H1 (cell line): ENCODE measurements around the gene LTBR. TPM values are rescaled to one million over a fixed set of nuclear protein-coding genes. Genes with fewer than 3 reads are reported as not detected.
"Not testable (repeated sequence)": the region's sequence is repeated elsewhere in the genome, so short reads cannot be mapped to it uniquely, and the experiment has no call there.

ENCODE experiments used
- CTCF ChIA-PET: fragments of 300-600 bp; sonication (Branson Sonifier 250); formaldehyde crosslinking; loops from one replicate; lab custom pipeline; 2021; ENCODE audit not compliant: partially characterized antibody; lab: Charles Lee
- POLR2A ChIA-PET: fragments of 300-600 bp; sonication (Branson Sonifier 250); formaldehyde crosslinking; loops from one replicate; lab custom pipeline; 2021; ENCODE audit warnings: inconsistent platforms; ENCODE audit not compliant: partially characterized antibody; lab: Charles Lee
- DNase-seq, 2 experiments: peaks; one replicate each; pipeline versions ENCODE4 v3.0.0 to v3.0.0-alpha.2; 2010 to 2022; ENCODE audit warnings: low spot score in 2 of 2, low read depth in 1 of 2, mixed read lengths in 1 of 2
- FAIRE-seq: peaks from 2 replicates; lab custom pipeline; 2011; peaks lifted over from hg19 to GRCh38; lab: Jason Lieb, UNC
- H2AFZ ChIP-seq: 2 replicates; pipeline ENCODE4 v1.8.1; 2012; ENCODE audit warnings: low read length, inconsistent platforms
- H2AK5ac ChIP-seq: 2 replicates; pipeline ENCODE4 v1.6.1; 2013; ENCODE audit warnings: low read depth, low read length
- H2BK120ac ChIP-seq: replicated peaks from 2 replicates; pipeline ENCODE3; 2013; ENCODE audit warnings: low read depth, low read length, inconsistent platforms
- H2BK12ac ChIP-seq: 2 replicates; pipeline ENCODE4 v1.6.1; 2013; ENCODE audit warnings: low read depth, low read length
- H2BK15ac ChIP-seq: 2 replicates; pipeline ENCODE4 v1.6.1; 2013; ENCODE audit warnings: low read length
- H2BK20ac ChIP-seq: 2 replicates; pipeline ENCODE4 v1.6.1; 2013; ENCODE audit warnings: low read length
- H2BK5ac ChIP-seq: 2 replicates; pipeline ENCODE4 v1.6.1; 2013; ENCODE audit warnings: low read depth, low read length
- H3K14ac ChIP-seq: 2 replicates; pipeline ENCODE4 v1.6.1; 2013; ENCODE audit warnings: inconsistent platforms; ENCODE audit not compliant: insufficient read length
- H3K18ac ChIP-seq: 2 replicates; pipeline ENCODE4 v1.6.1; 2013; ENCODE audit warnings: low read length; ENCODE audit errors: extremely low read depth
- H3K23ac ChIP-seq: 2 replicates; pipeline ENCODE4 v1.6.1; 2013; ENCODE audit warnings: inconsistent platforms; ENCODE audit not compliant: insufficient read length
- H3K23me2 ChIP-seq: 2 replicates; pipeline ENCODE4 v1.6.1; 2013; ENCODE audit warnings: low read depth, low read length
- H3K27ac ChIP-seq: 2 replicates; pipeline ENCODE4 v1.6.1; 2011; ENCODE audit warnings: low read depth, low read length, inconsistent platforms
- H3K27me3 ChIP-seq, 4 experiments: replicated peaks in 1 of 4; 1 replicate in 1 of 4; 2 replicates in 3 of 4; pipeline versions ENCODE4 v1.6.1 to v1.8.1; 2011 to 2013; ENCODE audit warnings: low read length in 3 of 4, mild to moderate bottlenecking in 3 of 4, inconsistent platforms in 2 of 4, mixed read lengths in 2 of 4, moderate library complexity in 1 of 4; ENCODE audit not compliant: control insufficient read depth in 3 of 4, insufficient read depth in 3 of 4; ENCODE audit errors: extremely low read depth in 1 of 4
- H3K36me3 ChIP-seq, 4 experiments: 2 replicates each; pipeline versions ENCODE4 v1.6.1 to v1.8.1; 2011 to 2013; ENCODE audit warnings: mild to moderate bottlenecking in 4 of 4, low read length in 3 of 4, moderate library complexity in 2 of 4, control low read depth in 1 of 4, inconsistent platforms in 1 of 4; ENCODE audit not compliant: insufficient read depth in 4 of 4, control insufficient read depth in 2 of 4
- H3K4ac ChIP-seq: replicated peaks from 2 replicates; pipeline ENCODE3; 2013; ENCODE audit warnings: low read length, low read depth, mixed read lengths, inconsistent platforms; ENCODE audit not compliant: insufficient read length
- H3K4me1 ChIP-seq, 4 experiments: replicated peaks in 1 of 4; 1 replicate in 1 of 4; 2 replicates in 3 of 4; pipeline versions ENCODE4 v1.6.1 to v1.8.1; 2011 to 2013; ENCODE audit warnings: low read length in 3 of 4, inconsistent platforms in 2 of 4, mixed read lengths in 1 of 4; ENCODE audit not compliant: insufficient read depth in 4 of 4, control insufficient read depth in 3 of 4
- H3K4me2 ChIP-seq, 2 experiments: 2 replicates each; pipeline versions ENCODE4 v1.6.1 to v1.8.1; 2011 to 2013; ENCODE audit warnings: low read depth in 2 of 2, low read length in 2 of 2, control low read depth in 1 of 2, inconsistent platforms in 1 of 2, mild to moderate bottlenecking in 1 of 2; ENCODE audit not compliant: insufficient read depth in 1 of 2
- H3K4me3 ChIP-seq, 4 experiments: fragments of 200-600, 300-600 bp in 1 of 4; sonication (generic), shearing (Covaris generic), sonication (Bioruptor Twin) in 1 of 4; 2 replicates each; pipeline versions ENCODE4 v1.5.1 to v1.8.1; 2011 to 2016; ENCODE audit warnings: low read length in 4 of 4, low read depth in 3 of 4, control low read depth in 2 of 4, inconsistent platforms in 2 of 4, mild to moderate bottlenecking in 2 of 4, mixed read lengths in 1 of 4, moderate library complexity in 1 of 4; ENCODE audit not compliant: insufficient read depth in 2 of 4; ENCODE audit errors: extremely low read depth in 1 of 4
- H3K56ac ChIP-seq: replicated peaks from 2 replicates; pipeline ENCODE3; 2013; ENCODE audit warnings: low read depth, mild to moderate bottlenecking, mixed read lengths, low read length, inconsistent platforms; ENCODE audit not compliant: insufficient read length
- H3K79me1 ChIP-seq: 2 replicates; pipeline ENCODE4 v1.6.1; 2013; ENCODE audit warnings: low read depth, low read length, control low read depth
- H3K79me2 ChIP-seq, 2 experiments: 2 replicates each; pipeline versions ENCODE4 v1.6.1 to v1.8.1; 2012 to 2013; ENCODE audit warnings: low read length in 2 of 2, mild to moderate bottlenecking in 2 of 2, inconsistent platforms in 1 of 2; ENCODE audit not compliant: insufficient read depth in 2 of 2, control insufficient read depth in 1 of 2
- H3K9ac ChIP-seq, 4 experiments: replicated peaks in 1 of 4; 1 replicate in 1 of 4; 2 replicates in 3 of 4; pipeline versions ENCODE4 v1.6.1 to v1.8.1; 2011 to 2013; ENCODE audit warnings: low read depth in 3 of 4, low read length in 3 of 4, control low read depth in 2 of 4, mild to moderate bottlenecking in 2 of 4, moderate library complexity in 2 of 4, inconsistent platforms in 1 of 4; ENCODE audit errors: extremely low read depth in 1 of 4
- H3K9me3 ChIP-seq, 2 experiments: 2 replicates each; pipeline versions ENCODE4 v1.6.1 to v1.8.1; 2012 to 2013; ENCODE audit warnings: mild to moderate bottlenecking in 2 of 2, moderate library complexity in 2 of 2, control low read depth in 1 of 2, inconsistent platforms in 1 of 2, low read depth in 1 of 2, low read length in 1 of 2, mixed read lengths in 1 of 2; ENCODE audit not compliant: insufficient read depth in 2 of 2
- H4K20me1 ChIP-seq, 2 experiments: replicated peaks in 1 of 2; 2 replicates each; pipeline versions ENCODE3 to v1.8.1; 2011 to 2013; ENCODE audit warnings: inconsistent platforms in 2 of 2, low read length in 2 of 2, mild to moderate bottlenecking in 1 of 2; ENCODE audit not compliant: insufficient read depth in 2 of 2, control insufficient read depth in 1 of 2
- H4K5ac ChIP-seq: 2 replicates; pipeline ENCODE4 v1.6.1; 2013; ENCODE audit warnings: low read length, low read depth, mixed read lengths, inconsistent platforms; ENCODE audit not compliant: insufficient read length
- H4K8ac ChIP-seq: 2 replicates; pipeline ENCODE4 v1.8.0; 2013; ENCODE audit warnings: mild to moderate bottlenecking, moderate library complexity, low read length, inconsistent platforms; ENCODE audit not compliant: insufficient read depth; ENCODE audit errors: extremely low read depth
- H4K91ac ChIP-seq: replicated peaks from 2 replicates; pipeline ENCODE3; 2013; ENCODE audit warnings: low read length, mixed read lengths, inconsistent platforms; ENCODE audit not compliant: insufficient read length
- YY1 ChIP-seq: IDR thresholded peaks from 2 replicates; pipeline ENCODE4 v1.6.1; 2011; ENCODE audit warnings: low read depth, mild to moderate bottlenecking, low read length
- WGBS, 2 experiments: shearing (Covaris generic) in 1 of 2; methylation state at CpG; one replicate each; pipeline versions ENCODE4 v1.1.6 to v1.1.7; 2013 to 2015; ENCODE audit warnings: low lambda C conversion rate in 2 of 2, mixed read lengths in 2 of 2, inconsistent platforms in 1 of 2, low coverage in 1 of 2, missing lambda C conversion rate in 1 of 2; ENCODE audit not compliant: insufficient replicate concordance in 2 of 2, insufficient coverage in 1 of 2, insufficient read length in 1 of 2; ENCODE audit errors: extremely low coverage in 1 of 2, missing lambda C conversion rate in 1 of 2; 5-methylcytosine and 5-hydroxymethylcytosine counted together
- polyA plus RNA-seq, 7 experiments: library from polyadenylated mRNA; depleted of rRNA in 3 of 7; stranded (reverse) in 5 of 7; unstranded in 2 of 7; fragments of >200 nt in 5 of 7; fragments of 200-250 nt in 2 of 7; gene quantifications; 1 replicate in 5 of 7; 2 replicates in 1 of 7; 4 replicates in 1 of 7; pipeline versions ENCODE4 v1.2.1 to v1.2.3, GENCODE V29; 2011 to 2013; ENCODE audit warnings: missing spikeins in 2 of 7, mixed read lengths in 2 of 7
- total RNA-seq: library from RNA; stranded (reverse); fragmentation: NEBNext Ultra II Directional; extraction: Animal tissue kit (Norgen Biotek cat#: 25700); gene quantifications from 2 replicates; pipeline ENCODE4 v1.2.1, GENCODE V29; 2021

Gene LTBR
- total and polyA plus RNA-seq, 2 of the 8 experiments (the other 6 are each of a cell fraction or from before 2014, with no cell fraction given), result 5.1 to 6.3 TPM

GRCh38 chr12:6343518-6343917, 40.4 kb upstream of the LTBR start (continued):
- TF ChIP-seq YY1, result no peak

DNA sequence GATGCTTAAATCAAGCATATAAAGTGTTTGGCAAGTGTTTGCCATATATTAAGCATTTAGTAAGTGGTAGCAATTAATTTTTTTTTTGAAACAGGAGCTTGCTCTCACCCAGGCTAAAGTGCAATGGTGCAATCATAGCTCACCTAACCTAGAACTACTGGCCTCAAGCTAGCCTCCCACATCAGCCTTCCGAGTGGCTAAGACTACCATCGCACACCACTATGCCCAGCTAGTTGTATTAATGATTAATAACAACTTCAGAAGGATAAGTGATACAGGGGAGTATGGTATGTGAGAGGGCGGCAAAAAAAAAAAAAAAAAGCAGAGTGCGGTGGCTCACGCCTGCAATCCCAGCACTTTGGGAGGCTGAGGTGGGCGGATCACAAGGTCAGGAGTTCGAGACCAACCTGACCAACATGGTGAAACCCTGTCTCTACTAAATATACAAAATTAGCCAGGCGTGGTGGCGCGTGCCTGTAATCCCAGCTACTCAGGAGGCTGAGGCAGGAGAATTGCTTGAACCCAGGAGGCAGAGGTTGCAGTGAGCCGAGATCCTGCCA, 39.8 kb upstream of the LTBR start:
- not testable (repeated sequence) for H2BK20ac ChIP-seq, H3K56ac ChIP-seq, H2BK15ac ChIP-seq, H3K79me1 ChIP-seq, H4K8ac ChIP-seq, H2BK12ac ChIP-seq, H3K9ac ChIP-seq, DNase-seq, H3K4me2 ChIP-seq, H4K5ac ChIP-seq, H3K27ac ChIP-seq, H4K91ac ChIP-seq, H3K4me3 ChIP-seq, H4K20me1 ChIP-seq, H2AFZ ChIP-seq, H2AK5ac ChIP-seq, H2BK5ac ChIP-seq, H3K23ac ChIP-seq, H3K18ac ChIP-seq, FAIRE-seq, H3K4ac ChIP-seq, H3K14ac ChIP-seq, H3K27me3 ChIP-seq, H3K9me3 ChIP-seq, H2BK120ac ChIP-seq
- H3K23me2 ChIP-seq, result peaks cover 16% of the 10 kb centered on the region
- H3K4me1 ChIP-seq, result peaks cover 3 to 29% (median 19%) of the 10 kb centered on the region in 4 experiments
- H3K36me3 ChIP-seq, result peaks cover 6 to 19% (median 14%) of the 10 kb centered on the region in 4 experiments; a peak in 6 of 8 replicates
- WGBS, 2 experiments, result 97% methylated on average over 8 of the region's 11 CpGs; no CpG with 5 or more reads in 1 of the 2 experiments
- POLR2A ChIA-PET, result interaction anchor here (1.0 to 17.1 kb wide), 5 partner anchors 11 to 99 kb away, joined by 3 to 286 read pairs (median 141); partner anchors contain the start of gene SCNN1A
- H3K79me2 ChIP-seq, result peaks cover 10 to 29% of the 10 kb centered on the region in 2 experiments
- CTCF ChIA-PET, result interaction anchor here (0.6 to 11.4 kb wide), 10 partner anchors 8 to 1066 kb away, joined by 3 to 109 read pairs (median 4); partner anchors contain the start of gene SCNN1A
